GM12874 (cell line): ENCODE measurements around the gene HCCS.

Source experiments
- CTCF ChIP-seq: IDR thresholded peaks from 2 replicates; pipeline ENCODE4 v1.5.1; 2011; ENCODE audit warnings: low read depth, mild to moderate bottlenecking, control low read depth, low read length, moderate library complexity; ENCODE audit not compliant: insufficient read depth

Gene HCCS

GRCh38 chrX:11105080-11105479, 6.1 kb upstream of the HCCS start:
- TF ChIP-seq CTCF: no peak

DNA sequence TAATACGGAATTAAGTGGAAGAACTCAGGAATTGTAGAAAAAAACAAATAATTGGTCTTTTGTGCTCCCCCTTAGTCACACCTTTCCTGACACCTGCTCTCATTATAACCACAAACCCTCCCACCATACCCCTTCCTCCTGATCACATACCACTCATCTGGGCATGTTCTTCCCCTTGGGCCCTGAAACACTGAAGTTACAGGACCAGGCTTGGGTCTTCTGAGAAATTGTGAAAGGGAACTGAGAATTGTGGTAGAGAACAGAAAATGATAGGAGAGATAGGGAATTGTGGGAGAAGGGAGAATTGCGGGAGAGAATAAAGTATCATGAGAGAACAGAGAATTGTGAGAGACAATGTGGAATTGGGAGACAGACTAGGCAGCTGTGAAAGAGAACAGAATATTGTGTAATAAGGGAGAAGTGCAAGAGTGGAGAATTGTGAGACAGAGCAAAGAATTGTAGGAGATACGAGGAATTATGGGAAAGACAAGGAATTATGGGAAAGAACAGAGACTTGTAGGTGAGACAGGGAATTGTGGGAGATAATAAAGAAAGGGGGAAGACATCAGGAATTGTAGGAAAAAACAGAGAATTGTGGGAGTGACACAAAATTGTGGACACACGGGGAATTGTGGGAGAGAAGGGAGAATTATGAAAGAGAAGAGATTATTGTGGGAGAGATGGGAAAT, 2.7 kb upstream of the HCCS start:
- no peak for TF ChIP-seq CTCF

- TF ChIP-seq CTCF: no peak
Observed at GRCh38 chrX:11109968-11110367, 1.2 kb upstream of the HCCS start.

DNA sequence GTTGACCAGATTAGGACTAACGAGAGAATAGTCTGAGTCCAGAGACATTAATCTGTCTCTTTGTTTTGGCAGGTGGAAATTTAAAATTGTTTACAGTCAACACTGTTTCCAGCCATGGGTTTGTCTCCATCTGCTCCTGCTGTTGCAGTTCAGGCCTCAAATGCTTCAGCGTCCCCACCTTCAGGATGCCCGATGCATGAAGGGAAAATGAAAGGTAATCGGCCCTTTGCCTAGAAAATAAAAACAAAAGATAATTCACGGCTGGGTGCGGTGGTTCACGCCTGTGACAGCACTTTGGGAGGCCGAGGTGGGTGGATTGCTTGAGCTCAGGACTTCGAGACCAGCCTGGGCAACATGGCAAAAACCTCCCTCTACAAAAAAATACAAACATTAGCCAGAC, 815 bp downstream of the HCCS start:
- no peak for TF ChIP-seq CTCF

GRCh38 chrX:11113731-11114130, 2.6 kb downstream of the HCCS start:
- no peak for TF ChIP-seq CTCF

- no peak for TF ChIP-seq CTCF
Observed at GRCh38 chrX:11117745-11118144, 6.6 kb downstream of the HCCS start.

GRCh38 chrX:11119313-11119943, 8.3 kb downstream of the HCCS start:
- no peak for TF ChIP-seq CTCF

DNA sequence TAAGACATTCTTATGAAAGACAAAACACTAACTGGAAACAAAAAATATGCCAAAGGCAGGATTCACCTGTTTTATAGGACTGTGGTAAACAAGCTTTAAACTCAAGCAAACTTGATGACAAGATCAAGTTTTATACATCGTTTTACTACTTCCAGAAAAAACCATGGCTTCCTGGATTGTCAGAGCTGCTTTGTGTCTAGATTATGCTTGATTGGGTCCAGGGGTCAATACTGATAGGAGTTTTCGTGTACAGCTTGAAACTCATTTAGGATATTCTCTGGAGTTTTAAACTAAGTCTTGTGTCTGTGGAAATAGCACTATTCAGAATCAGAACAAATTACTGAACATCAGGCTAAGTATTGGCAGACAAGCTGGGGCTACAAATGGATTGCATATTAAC, 13.0 kb downstream of the HCCS start:
- TF ChIP-seq CTCF: no peak
